Left lung (tissue), 10 donors: ENCODE results near the gene PIK3R1. TPM values are rescaled to one million over a fixed set of nuclear protein-coding genes. Genes with fewer than 3 reads are reported as not detected.

Experiments used
- ATAC-seq: fragments of 200-7000 bp; cut with Tn5 transposase; one replicate; pipeline ENCODE4 v1.9.1; 2020; ENCODE audit warnings: moderate library complexity
- DNase-seq, 4 donors: peaks; one replicate each; pipeline ENCODE4 v3.0.0-alpha.2; 2013 to 2020
- H3K27ac ChIP-seq, 2 donors: fragments of 200-600 bp; sonication (generic) in 1 of 2; one replicate each; pipeline versions ENCODE4 v1.5.0 to v1.8.0; 2020 to 2021
- H3K27me3 ChIP-seq, 2 donors: fragments of 200-600 bp; sonication (generic) in 1 of 2; one replicate each; pipeline versions ENCODE4 v1.5.0 to v1.8.0; 2020 to 2021
- H3K36me3 ChIP-seq, 2 donors: fragments of 200-600 bp; sonication (generic) in 1 of 2; one replicate each; pipeline versions ENCODE4 v1.5.0 to v1.8.0; 2020 to 2021
- H3K4me1 ChIP-seq, 2 donors: fragments of 200-600 bp; one replicate each; pipeline ENCODE4 v1.8.0; 2021
- H3K4me3 ChIP-seq, 2 donors: fragments of 200-600 bp; sonication (generic) in 1 of 2; one replicate each; pipeline versions ENCODE4 v1.5.0 to v1.8.0; 2020 to 2021; ENCODE audit warnings: mild to moderate bottlenecking in 1 of 2
- H3K9me3 ChIP-seq, 2 donors: fragments of 200-600 bp; sonication (generic) in 1 of 2; one replicate each; pipeline versions ENCODE4 v1.5.0 to v1.8.0; 2020 to 2021
- intact Hi-C, 2 donors: fragments of 100-400 bp; cut with DNase I; formaldehyde crosslinking; loops; one replicate each; pipeline versions ENCODE4 v1.11.2 to v1.14.2; 2022
- polyA plus RNA-seq, 6 donors: library from polyadenylated mRNA; unstranded; fragments of 120-200 nt; gene quantifications; one replicate each; pipeline ENCODE4 v1.2.1, GENCODE V29; 2013; ENCODE audit not compliant: insufficient read length in 6 of 6
- total RNA-seq, 2 donors: library from RNA; stranded (reverse); fragmentation: NEBNext Ultra II Directional; extraction: Animal tissue kit (Norgen Biotek cat#: 25700); gene quantifications; one replicate each; pipeline ENCODE4 v1.2.1, GENCODE V29; 2021
- TF ChIP-seq, protein P1 (sequence below), 2 donors: fragments of 200-600 bp; sonication (generic) in 1 of 2; IDR thresholded peaks; one replicate each; pipeline versions ENCODE4 v1.5.0 to v1.8.0; 2021; ENCODE audit warnings: antibody characterized with exemption in 2 of 2
- donor health status: DM: no; HTN: yes; CAD: no.
- donor health status: DM: no; HTN: no; CAD: no.

The PIK3R1 gene
- total and polyA plus RNA-seq, 8 donors: 70.9 to 92.9 (median 80.5) TPM

GRCh38 chr5:68285851-68286611 is 70.5 kb downstream of the PIK3R1 start:
- intact Hi-C loops: loop anchor here in 1 of 2 donors (5.0 kb wide), 1 partner anchor 176 kb away; no protein-coding TSS in a partner anchor
- TF ChIP-seq, protein P1, sequence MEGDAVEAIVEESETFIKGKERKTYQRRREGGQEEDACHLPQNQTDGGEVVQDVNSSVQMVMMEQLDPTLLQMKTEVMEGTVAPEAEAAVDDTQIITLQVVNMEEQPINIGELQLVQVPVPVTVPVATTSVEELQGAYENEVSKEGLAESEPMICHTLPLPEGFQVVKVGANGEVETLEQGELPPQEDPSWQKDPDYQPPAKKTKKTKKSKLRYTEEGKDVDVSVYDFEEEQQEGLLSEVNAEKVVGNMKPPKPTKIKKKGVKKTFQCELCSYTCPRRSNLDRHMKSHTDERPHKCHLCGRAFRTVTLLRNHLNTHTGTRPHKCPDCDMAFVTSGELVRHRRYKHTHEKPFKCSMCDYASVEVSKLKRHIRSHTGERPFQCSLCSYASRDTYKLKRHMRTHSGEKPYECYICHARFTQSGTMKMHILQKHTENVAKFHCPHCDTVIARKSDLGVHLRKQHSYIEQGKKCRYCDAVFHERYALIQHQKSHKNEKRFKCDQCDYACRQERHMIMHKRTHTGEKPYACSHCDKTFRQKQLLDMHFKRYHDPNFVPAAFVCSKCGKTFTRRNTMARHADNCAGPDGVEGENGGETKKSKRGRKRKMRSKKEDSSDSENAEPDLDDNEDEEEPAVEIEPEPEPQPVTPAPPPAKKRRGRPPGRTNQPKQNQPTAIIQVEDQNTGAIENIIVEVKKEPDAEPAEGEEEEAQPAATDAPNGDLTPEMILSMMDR (IDR thresholded peaks at IDR 0.05): peak; percentile 67 to 68
- peak overlapping the region; percentile 51 to 83 for H3K27ac ChIP-seq
- ATAC-seq (no peak), DNase-seq (peak in 2 of 4 donors; percentile 57 to 68)
- H3K9me3 ChIP-seq: no peaks in the 10 kb centered on the region
- H3K4me1 ChIP-seq: peaks cover 31 to 79% of the 10 kb centered on the region in 2 donors
- H3K36me3 ChIP-seq: peaks cover 0 to 43% of the 10 kb centered on the region in 2 donors
- no peak overlapping the region for H3K4me3 ChIP-seq
- no peaks in the 10 kb centered on the region for H3K27me3 ChIP-seq

DNA sequence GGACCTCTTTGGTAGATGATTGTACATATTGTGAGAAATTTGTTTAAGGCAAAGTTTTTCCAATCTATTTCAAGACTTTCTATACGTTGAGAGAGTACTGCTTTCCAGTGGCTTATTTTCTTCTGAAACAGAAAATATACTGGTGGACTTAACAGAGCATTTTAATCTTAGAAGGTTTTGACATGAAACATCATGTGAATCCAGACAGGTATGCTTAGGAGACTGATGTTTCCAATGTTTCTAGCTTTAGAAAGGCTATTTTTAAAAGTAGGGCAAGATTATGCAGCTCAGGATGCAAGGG is 71.0 kb downstream of the PIK3R1 start:
- intact Hi-C loops: loop anchor here in 1 of 2 donors (5.0 kb wide), 1 partner anchor 176 kb away; no protein-coding TSS in a partner anchor
- TF ChIP-seq, protein P1 (IDR thresholded peaks at IDR 0.05): no peak
- H3K4me1 ChIP-seq: peaks cover 31 to 84% of the 10 kb centered on the region in 2 donors
- H3K27me3 ChIP-seq: no peaks in the 10 kb centered on the region
- H3K27ac ChIP-seq: peak overlapping the region; percentile 83 to 93
- H3K36me3 ChIP-seq: peaks cover 0 to 38% of the 10 kb centered on the region in 2 donors
- no peaks in the 10 kb centered on the region for H3K9me3 ChIP-seq
- ATAC-seq (no peak), DNase-seq (no peak)
- no peak overlapping the region for H3K4me3 ChIP-seq

DNA sequence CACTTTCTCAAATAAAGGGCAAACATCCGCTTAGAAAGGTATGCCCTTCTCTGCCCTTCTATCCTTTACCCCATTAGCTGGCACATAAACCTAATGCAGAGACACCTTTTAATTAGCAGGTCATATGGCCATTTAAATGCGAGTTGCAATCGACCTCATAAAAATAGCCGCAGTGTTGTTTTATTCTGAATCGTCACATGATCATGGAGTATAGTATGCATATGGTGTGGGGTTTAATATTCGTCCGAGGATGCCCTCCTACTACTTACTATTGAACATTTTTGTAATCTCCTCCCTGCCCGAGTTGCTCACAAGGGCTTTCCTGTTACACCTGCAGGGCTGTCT is 72.0 kb downstream of the PIK3R1 start:
- H3K36me3 ChIP-seq: peaks cover 0 to 35% of the 10 kb centered on the region in 2 donors
- H3K27me3 ChIP-seq: no peaks in the 10 kb centered on the region
- H3K27ac ChIP-seq: peak overlapping the region; percentile 83 to 93
- TF ChIP-seq, protein P1 (IDR thresholded peaks at IDR 0.05): no peak
- H3K9me3 ChIP-seq: no peaks in the 10 kb centered on the region
- ATAC-seq: no peak
- DNase-seq: no peak
- H3K4me3 ChIP-seq: peak overlapping the region; percentile 43 to 48
- intact Hi-C loops: loop anchor here in 1 of 2 donors (5.0 kb wide), 1 partner anchor 175 kb away; no protein-coding TSS in a partner anchor
- peaks cover 31 to 95% of the 10 kb centered on the region in 2 donors for H3K4me1 ChIP-seq

DNA sequence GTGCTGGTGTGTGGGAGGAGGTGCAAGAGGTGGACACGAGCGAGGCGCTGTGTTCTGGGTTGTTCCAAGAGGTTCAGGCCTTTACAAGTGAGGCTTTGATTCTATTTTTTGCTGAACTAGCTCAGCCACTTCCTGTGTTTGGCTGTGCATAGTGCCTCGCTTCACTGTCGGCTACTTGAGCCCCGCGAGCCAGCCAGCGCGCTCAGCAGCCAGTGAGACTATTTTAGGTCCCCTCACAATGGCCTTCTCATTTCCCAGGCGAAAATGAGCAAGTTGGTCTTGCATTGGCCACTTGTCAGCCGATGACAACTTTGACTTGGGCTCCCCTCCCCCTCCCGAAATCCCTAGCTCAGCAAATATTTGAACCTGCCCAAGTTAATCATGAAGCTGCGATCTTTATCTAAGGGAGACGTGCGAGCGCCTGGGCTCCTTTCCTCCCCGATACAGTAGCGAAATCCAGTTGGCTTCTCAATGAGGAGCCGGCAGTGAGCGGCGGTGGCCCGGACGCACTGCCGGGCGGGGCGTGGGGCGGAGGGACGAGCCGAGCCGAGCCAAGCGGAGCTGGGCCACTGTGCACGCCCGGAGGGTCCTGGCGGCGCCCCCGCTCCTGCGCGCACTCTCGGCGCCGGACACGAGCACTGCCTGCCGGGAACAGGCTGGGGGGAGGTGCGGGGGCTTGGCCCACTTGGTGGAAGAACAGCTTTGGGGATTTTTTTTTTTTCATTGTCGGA is 72.6 kb downstream of the PIK3R1 start:
- peak overlapping the region; percentile 83 to 93 for H3K27ac ChIP-seq
- intact Hi-C loops: loop anchor here in 1 of 2 donors (5.0 kb wide), 1 partner anchor 174 kb away; no protein-coding TSS in a partner anchor
- TF ChIP-seq, protein P1 (IDR thresholded peaks at IDR 0.05): no peak
- H3K36me3 ChIP-seq: peaks cover 0 to 35% of the 10 kb centered on the region in 2 donors
- no peaks in the 10 kb centered on the region for H3K9me3 ChIP-seq
- H3K4me3 ChIP-seq: peak overlapping the region; percentile 43 to 48
- H3K4me1 ChIP-seq: peaks cover 31 to 95% of the 10 kb centered on the region in 2 donors
- ATAC-seq (peak; percentile 78), DNase-seq (peak; percentile 74 to 90 (median 80))
- H3K27me3 ChIP-seq: no peaks in the 10 kb centered on the region

GRCh38 chr5:68288707-68289134 is 73.2 kb downstream of the PIK3R1 start:
- peak in 2 of 4 donors; percentile 28 to 32 for DNase-seq
- peaks cover 31 to 89% of the 10 kb centered on the region in 2 donors for H3K4me1 ChIP-seq
- TF ChIP-seq, protein P1 (IDR thresholded peaks at IDR 0.05): no peak
- H3K36me3 ChIP-seq: peaks cover 0 to 35% of the 10 kb centered on the region in 2 donors
- ATAC-seq: peak; percentile 24
- peak overlapping the region; percentile 43 to 48 for H3K4me3 ChIP-seq
- H3K27me3 ChIP-seq: no peaks in the 10 kb centered on the region
- H3K9me3 ChIP-seq: no peaks in the 10 kb centered on the region
- peak overlapping the region; percentile 83 to 93 for H3K27ac ChIP-seq
- intact Hi-C loops: loop anchor here in 1 of 2 donors (5.0 kb wide), 1 partner anchor 174 kb away; no protein-coding TSS in a partner anchor
